ENCODE measurements around the gene TRAPPC2L.

DNA sequence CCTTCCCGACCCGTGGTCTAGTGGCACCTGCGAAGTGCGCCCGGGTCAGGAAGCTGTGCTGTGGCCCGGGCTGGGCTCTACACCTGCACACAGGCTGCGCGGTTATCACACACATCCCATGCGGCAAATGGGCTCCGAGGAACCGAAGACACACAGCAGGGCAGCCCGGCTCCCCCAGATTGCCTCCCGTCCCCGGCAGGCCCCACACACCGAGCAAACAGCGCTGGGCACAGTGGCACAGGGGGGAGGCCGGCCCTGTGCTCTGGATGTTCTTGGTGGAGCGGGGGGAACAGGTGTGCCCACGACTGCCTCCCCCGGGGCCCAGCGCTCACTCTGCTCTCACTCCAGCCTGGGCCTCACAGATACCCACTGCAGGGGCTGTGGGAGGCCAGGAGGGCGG is 38.4 kb downstream of the TRAPPC2L start:
- TF ChIP-seq, protein P1, sequence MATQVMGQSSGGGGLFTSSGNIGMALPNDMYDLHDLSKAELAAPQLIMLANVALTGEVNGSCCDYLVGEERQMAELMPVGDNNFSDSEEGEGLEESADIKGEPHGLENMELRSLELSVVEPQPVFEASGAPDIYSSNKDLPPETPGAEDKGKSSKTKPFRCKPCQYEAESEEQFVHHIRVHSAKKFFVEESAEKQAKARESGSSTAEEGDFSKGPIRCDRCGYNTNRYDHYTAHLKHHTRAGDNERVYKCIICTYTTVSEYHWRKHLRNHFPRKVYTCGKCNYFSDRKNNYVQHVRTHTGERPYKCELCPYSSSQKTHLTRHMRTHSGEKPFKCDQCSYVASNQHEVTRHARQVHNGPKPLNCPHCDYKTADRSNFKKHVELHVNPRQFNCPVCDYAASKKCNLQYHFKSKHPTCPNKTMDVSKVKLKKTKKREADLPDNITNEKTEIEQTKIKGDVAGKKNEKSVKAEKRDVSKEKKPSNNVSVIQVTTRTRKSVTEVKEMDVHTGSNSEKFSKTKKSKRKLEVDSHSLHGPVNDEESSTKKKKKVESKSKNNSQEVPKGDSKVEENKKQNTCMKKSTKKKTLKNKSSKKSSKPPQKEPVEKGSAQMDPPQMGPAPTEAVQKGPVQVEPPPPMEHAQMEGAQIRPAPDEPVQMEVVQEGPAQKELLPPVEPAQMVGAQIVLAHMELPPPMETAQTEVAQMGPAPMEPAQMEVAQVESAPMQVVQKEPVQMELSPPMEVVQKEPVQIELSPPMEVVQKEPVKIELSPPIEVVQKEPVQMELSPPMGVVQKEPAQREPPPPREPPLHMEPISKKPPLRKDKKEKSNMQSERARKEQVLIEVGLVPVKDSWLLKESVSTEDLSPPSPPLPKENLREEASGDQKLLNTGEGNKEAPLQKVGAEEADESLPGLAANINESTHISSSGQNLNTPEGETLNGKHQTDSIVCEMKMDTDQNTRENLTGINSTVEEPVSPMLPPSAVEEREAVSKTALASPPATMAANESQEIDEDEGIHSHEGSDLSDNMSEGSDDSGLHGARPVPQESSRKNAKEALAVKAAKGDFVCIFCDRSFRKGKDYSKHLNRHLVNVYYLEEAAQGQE (IDR thresholded peaks at IDR 0.05; ENCODE audit: insufficient read depth in 1 of 2, low read depth in 2 of 2, low read length in 2 of 2) = no peak
- TF ChIP-seq POLR2AphosphoS5 (IDR thresholded peaks at IDR 0.05; ENCODE audit: low read depth, low read length) = no peak
- TF ChIP-seq FOXP2 (optimal IDR thresholded peaks at IDR 0.05; ENCODE audit: borderline replicate concordance, extremely low read depth, extremely low read length, insufficient read depth) = no peak
